Endothelial cell (in vitro differentiated cells): ENCODE results near the gene PCDHGB4. TPM values are rescaled to one million over a fixed set of nuclear protein-coding genes. Genes with fewer than 3 reads are reported as not detected.
"Not testable (repeated sequence)": the region's sequence is repeated elsewhere in the genome, so short reads cannot be mapped to it uniquely, and the experiment has no call there.

ENCODE experiments used
- DNase-seq: peaks from one replicate; pipeline ENCODE4 v3.0.0; 2021; ENCODE audit warnings: low spot score
- H3K27ac Mint-ChIP-seq: one replicate; pipeline ENCODE4 v1.8.0; 2021; ENCODE audit warnings: mixed read lengths, inconsistent platforms; ENCODE audit not compliant: unreplicated experiment
- H3K27me3 Mint-ChIP-seq: one replicate; pipeline ENCODE4 v1.8.0; 2021; ENCODE audit warnings: mild to moderate bottlenecking, moderate library complexity, mixed read lengths, inconsistent platforms; ENCODE audit not compliant: unreplicated experiment
- H3K36me3 Mint-ChIP-seq: one replicate; pipeline ENCODE4 v1.8.0; 2021; ENCODE audit warnings: mild to moderate bottlenecking, low read depth, mixed read lengths, inconsistent platforms; ENCODE audit not compliant: unreplicated experiment
- H3K4me1 Mint-ChIP-seq: one replicate; pipeline ENCODE4 v1.8.0; 2021; ENCODE audit warnings: mild to moderate bottlenecking, mixed read lengths, inconsistent platforms; ENCODE audit not compliant: unreplicated experiment
- H3K4me3 Mint-ChIP-seq: one replicate; pipeline ENCODE4 v1.8.0; 2021; ENCODE audit warnings: mild to moderate bottlenecking, mixed read lengths, inconsistent platforms; ENCODE audit not compliant: unreplicated experiment
- H3K9me3 Mint-ChIP-seq: one replicate; pipeline ENCODE4 v1.8.0; 2021; ENCODE audit warnings: mixed read lengths, inconsistent platforms; ENCODE audit not compliant: unreplicated experiment
- CTCF ChIP-seq: fragments of 200-600 bp; sonication (generic); IDR thresholded peaks from one replicate; pipeline ENCODE4 v1.5.0; 2021; ENCODE audit warnings: antibody characterized with exemption; ENCODE audit not compliant: unreplicated experiment
- total RNA-seq: library from RNA; stranded (reverse); fragmentation: NEBNext Ultra II Directional; extraction: Animal tissue kit (Norgen Biotek cat#: 25700); gene quantifications from one replicate; pipeline ENCODE4 v1.2.1, GENCODE V29; 2021; ENCODE audit not compliant: unreplicated experiment

PCDHGB4 gene
- total RNA-seq, 1 donor from 2014 or later, result 13.2 TPM

- Mint-ChIP-seq H3K4me3 (peak overlapping the region; percentile 81), H3K36me3 (peaks cover 73% of the 10 kb centered on the region), H3K9me3 (peaks cover 43% of the 10 kb centered on the region)
These were observed 1.9 kb downstream of the PCDHGB4 start for GRCh38 chr5:141389153-141390042.

DNA sequence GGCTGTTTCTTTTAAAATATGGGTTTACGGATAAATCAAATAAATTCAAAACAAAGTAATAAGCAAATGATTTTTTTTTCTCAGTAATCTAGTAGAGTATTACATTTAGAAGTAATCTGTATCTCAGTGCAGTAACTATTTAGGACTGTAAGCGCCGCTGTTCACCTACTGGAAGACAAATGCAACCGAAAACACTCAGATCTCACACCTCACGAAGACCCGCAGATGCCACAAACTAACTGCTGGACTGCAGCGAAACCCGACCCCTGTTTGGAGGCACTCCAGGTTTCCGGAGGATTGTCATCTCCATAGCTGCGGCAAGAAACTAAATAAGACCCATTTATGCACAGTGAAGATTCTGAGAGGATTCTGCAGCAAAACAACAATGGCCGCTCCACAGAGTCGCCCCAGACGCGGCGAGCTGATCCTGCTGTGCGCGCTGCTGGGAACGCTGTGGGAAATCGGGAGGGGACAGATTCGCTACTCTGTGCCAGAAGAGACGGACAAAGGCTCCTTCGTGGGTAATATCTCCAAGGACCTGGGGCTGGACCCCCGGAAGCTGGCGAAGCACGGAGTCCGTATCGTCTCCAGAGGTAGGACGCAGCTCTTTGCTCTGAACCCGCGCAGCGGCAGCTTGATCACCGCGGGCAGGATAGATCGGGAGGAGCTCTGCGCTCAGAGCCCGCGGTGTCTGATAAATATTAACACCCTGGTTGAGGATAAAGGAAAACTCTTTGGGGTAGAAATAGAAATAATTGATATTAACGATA, 5.1 kb downstream of the PCDHGB4 start, which contains the start of gene PCDHGA8:
TSS of gene PCDHGA8 (plus strand) at position 205 of the 770 bp plus-strand sequence. CDS start at position 386, 181 bp downstream.
- no peak for TF ChIP-seq CTCF
- H3K9me3 Mint-ChIP-seq, result peaks cover 37% of the 10 kb centered on the region
- peaks cover 3% of the 10 kb centered on the region for H3K4me1 Mint-ChIP-seq
- no peak within 1 kb of the TSS for H3K27ac Mint-ChIP-seq
- peak within 1 kb of the TSS; percentile 56 for H3K4me3 Mint-ChIP-seq
- peaks cover 4% of the 10 kb centered on the region for H3K27me3 Mint-ChIP-seq
- peaks cover 69% of the 10 kb centered on the region for H3K36me3 Mint-ChIP-seq
- no peak for DNase-seq

More at GRCh38 chr5:141389153-141390042, 1.9 kb downstream of the PCDHGB4 start:
- H3K4me1 Mint-ChIP-seq, result peaks cover 3% of the 10 kb centered on the region
- no peak overlapping the region for H3K27ac Mint-ChIP-seq
- TF ChIP-seq CTCF, result no peak
- H3K27me3 Mint-ChIP-seq, result peaks cover 8% of the 10 kb centered on the region
- DNase-seq, result no peak

DNA sequence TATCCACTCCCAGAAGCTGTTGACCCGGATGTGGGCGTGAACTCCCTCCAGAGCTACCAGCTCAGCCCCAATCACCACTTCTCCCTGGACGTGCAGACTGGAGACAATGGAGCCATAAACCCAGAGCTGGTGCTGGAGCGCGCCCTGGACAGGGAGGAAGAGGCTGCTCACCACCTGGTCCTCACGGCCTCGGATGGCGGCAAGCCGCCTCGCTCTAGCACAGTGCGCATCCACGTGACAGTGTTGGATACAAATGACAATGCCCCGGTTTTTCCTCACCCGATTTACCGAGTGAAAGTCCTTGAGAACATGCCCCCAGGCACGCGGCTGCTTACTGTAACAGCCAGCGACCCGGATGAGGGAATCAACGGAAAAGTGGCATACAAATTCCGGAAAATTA, 5.8 kb downstream of the PCDHGB4 start:
- Mint-ChIP-seq H3K4me1 (peaks cover 3% of the 10 kb centered on the region), H3K4me3 (peak overlapping the region; percentile 56), H3K27me3 (peaks cover 4% of the 10 kb centered on the region), H3K9me3 (peaks cover 36% of the 10 kb centered on the region), H3K36me3 (peaks cover 66% of the 10 kb centered on the region), H3K27ac (no peak overlapping the region)
- TF ChIP-seq CTCF, result no peak
- no peak for DNase-seq

- H3K4me3 Mint-ChIP-seq, result peak overlapping the region; percentile 56
- DNase-seq, H3K4me1 Mint-ChIP-seq, H3K27me3 Mint-ChIP-seq, H3K27ac Mint-ChIP-seq: not testable (repeated sequence)
- peaks cover 35% of the 10 kb centered on the region for H3K9me3 Mint-ChIP-seq
- H3K36me3 Mint-ChIP-seq, result peaks cover 63% of the 10 kb centered on the region
These were observed 7.1 kb downstream of the PCDHGB4 start for GRCh38 chr5:141394401-141395187.

DNA sequence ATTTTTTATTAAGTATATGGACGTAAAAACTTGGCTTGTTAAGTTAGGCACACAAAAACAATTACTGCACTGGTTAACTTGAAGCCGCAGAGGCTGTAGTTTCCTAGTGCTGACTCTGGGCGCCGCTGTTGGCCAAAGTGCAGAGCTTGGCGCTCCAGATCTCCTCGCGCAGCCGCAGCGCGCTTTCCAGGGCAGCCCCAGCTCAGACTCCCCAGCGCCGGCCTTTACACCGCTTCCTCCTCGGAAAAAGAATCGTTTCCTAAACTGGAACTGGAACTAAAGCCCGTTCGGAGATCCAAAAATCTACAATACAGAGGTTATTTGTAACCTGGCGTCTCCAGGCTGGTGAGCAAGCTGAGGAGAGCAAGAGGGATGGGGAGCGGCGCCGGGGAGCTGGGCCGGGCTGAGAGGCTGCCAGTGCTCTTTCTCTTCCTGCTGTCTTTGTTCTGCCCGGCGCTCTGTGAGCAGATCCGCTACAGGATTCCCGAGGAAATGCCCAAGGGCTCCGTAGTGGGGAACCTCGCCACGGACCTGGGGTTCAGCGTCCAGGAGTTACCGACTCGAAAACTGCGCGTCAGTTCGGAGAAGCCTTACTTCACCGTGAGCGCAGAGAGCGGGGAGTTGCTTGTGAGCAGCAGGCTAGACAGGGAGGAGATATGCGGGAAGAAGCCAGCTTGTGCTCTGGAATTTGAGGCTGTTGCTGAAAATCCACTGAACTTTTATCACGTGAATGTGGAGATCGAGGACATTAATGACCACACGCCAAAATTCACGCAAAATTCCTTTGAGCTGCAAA, 10.5 kb downstream of the PCDHGB4 start, which contains the start of gene PCDHGB5:
TSS of gene PCDHGB5 (plus strand) at position 192 of the 796 bp plus-strand sequence. CDS start at position 373, 181 bp downstream.
- Mint-ChIP-seq H3K4me3 (peak within 1 kb of the TSS; percentile 77), H3K9me3 (peaks cover 36% of the 10 kb centered on the region), H3K36me3 (peaks cover 51% of the 10 kb centered on the region)
- DNase-seq, H3K27ac Mint-ChIP-seq, H3K27me3 Mint-ChIP-seq, H3K4me1 Mint-ChIP-seq: not testable (repeated sequence)
